ENCODE data around the gene AFF3.

Gene AFF3

DNA sequence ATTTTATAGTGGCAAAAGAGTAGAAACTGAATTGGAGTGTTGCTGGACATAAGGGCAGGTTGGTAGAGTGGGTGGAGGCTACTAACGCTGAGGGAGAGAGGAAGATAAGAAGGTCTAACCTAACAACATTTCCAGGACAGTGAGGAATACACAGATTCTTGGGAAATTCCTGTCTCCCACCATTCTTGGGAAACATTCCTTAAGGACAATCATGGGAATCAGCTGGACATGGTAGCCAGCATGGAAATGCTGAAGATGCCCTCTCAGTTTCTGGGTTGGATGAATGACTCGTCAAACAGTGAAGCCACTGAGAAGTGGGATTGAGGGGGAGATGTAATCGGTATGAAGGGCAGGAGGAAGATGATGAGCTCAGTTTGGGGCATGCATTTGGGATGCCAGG lies 265.4 kb downstream of the AFF3 start:
- H3K79me2 ChIP-seq (ENCODE audit: control insufficient read depth, insufficient read depth, low read length, unreplicated experiment): no peaks in the 10 kb centered on the region
- H3K4me3 ChIP-seq (ENCODE audit: low read depth, low read length): no peak overlapping the region
- peaks cover 40% of the 10 kb centered on the region for H3K4me1 ChIP-seq (ENCODE audit: control insufficient read depth, insufficient read depth, low read length, unreplicated experiment)
- H3K27me3 ChIP-seq (ENCODE audit: insufficient read depth, low read length): no peaks in the 10 kb centered on the region
- no peak overlapping the region for H3K27ac ChIP-seq (ENCODE audit: low read depth, low read length)
- no peaks in the 10 kb centered on the region for H3K36me3 ChIP-seq (ENCODE audit: insufficient read depth, low read length)
- no peak overlapping the region for H2AFZ ChIP-seq (ENCODE audit: low read length, unreplicated experiment)

DNA sequence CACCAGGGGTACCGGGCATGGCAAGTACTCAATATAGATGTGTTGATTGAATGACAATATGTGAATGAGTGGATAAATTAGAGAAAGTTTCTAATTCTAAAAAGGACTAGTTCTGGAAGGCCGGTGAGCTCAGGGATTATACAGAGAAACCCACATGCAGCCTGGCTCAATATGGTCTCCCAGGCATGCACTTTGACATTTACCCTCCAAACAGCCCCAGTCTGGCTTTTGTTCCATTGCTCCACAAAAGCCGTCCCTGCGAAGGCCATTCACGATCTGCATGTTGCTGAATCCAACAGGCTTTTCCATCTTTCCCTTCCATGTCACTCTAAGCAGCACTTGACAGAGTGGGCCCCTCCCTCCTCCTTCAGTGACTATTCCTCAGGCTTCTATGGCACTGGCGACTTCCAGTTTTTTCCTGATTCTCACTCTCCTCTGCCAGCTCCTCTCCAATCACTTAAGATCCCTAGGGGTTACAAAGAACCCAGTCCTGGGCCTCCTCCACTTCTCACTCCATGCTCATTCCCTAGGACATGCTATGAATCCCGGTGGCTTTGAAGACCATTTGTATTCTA lies 266.7 kb downstream of the AFF3 start:
- no peak overlapping the region for H3K4me3 ChIP-seq (ENCODE audit: low read depth, low read length)
- H2AFZ ChIP-seq (ENCODE audit: low read length, unreplicated experiment): no peak overlapping the region
- peaks cover 27% of the 10 kb centered on the region for H3K4me1 ChIP-seq (ENCODE audit: control insufficient read depth, insufficient read depth, low read length, unreplicated experiment)
- no peaks in the 10 kb centered on the region for H3K79me2 ChIP-seq (ENCODE audit: control insufficient read depth, insufficient read depth, low read length, unreplicated experiment)
- no peak overlapping the region for H3K27ac ChIP-seq (ENCODE audit: low read depth, low read length)
- H3K27me3 ChIP-seq (ENCODE audit: insufficient read depth, low read length): no peaks in the 10 kb centered on the region
- no peaks in the 10 kb centered on the region for H3K36me3 ChIP-seq (ENCODE audit: insufficient read depth, low read length)

DNA sequence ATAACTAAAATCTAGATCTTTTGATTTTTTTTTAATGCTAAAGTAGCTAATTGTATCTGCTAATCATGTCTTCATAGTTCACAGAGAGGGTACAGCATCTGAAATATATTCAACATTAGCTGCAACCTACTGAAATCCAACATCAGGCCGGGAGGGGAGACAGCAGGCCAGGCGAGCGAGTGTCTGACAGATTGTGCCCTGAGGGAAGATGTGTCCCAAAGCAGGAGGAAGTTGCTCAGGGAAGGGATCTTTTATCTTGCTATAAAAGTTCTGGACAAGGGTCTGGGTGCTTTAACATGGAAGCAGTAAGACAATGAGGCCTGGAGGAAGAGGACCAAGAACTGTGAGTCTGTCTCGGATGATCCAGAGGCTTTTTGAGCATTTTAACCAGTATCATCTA lies 274.1 kb downstream of the AFF3 start:
- Histone ChIP-seq H3K27me3 (ENCODE audit: insufficient read depth, low read length) (no peaks in the 10 kb centered on the region), H3K4me3 (ENCODE audit: low read depth, low read length) (no peak overlapping the region), H3K27ac (ENCODE audit: low read depth, low read length) (no peak overlapping the region), H3K79me2 (ENCODE audit: control insufficient read depth, insufficient read depth, low read length, unreplicated experiment) (no peaks in the 10 kb centered on the region), H2AFZ (ENCODE audit: low read length, unreplicated experiment) (no peak overlapping the region), H3K36me3 (ENCODE audit: insufficient read depth, low read length) (no peaks in the 10 kb centered on the region), H3K4me1 (ENCODE audit: control insufficient read depth, insufficient read depth, low read length, unreplicated experiment) (no peaks in the 10 kb centered on the region)

DNA sequence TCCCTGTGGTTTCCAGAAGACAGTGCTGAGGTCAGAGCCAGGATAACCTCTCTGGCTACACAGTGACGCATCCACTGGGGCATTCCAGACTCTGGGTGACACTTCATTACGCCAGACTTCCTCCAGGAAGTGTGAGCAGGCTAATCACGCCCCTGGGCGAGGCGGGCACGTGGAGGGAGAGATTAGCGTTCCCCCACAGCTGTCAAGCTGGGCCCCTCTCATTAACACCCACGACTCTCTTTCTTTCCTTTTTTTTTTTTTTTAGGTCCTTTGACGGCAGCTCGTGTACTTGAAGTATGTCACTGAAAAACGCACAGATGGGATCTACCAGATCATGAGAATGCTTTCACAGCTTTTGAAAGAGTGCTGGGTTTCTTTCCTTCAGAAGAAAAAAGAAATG lies 274.6 kb downstream of the AFF3 start:
- H3K4me3 ChIP-seq (ENCODE audit: low read depth, low read length): no peak overlapping the region
- H3K27me3 ChIP-seq (ENCODE audit: insufficient read depth, low read length): no peaks in the 10 kb centered on the region
- no peaks in the 10 kb centered on the region for H3K36me3 ChIP-seq (ENCODE audit: insufficient read depth, low read length)
- H2AFZ ChIP-seq (ENCODE audit: low read length, unreplicated experiment): no peak overlapping the region
- no peak overlapping the region for H3K27ac ChIP-seq (ENCODE audit: low read depth, low read length)
- no peaks in the 10 kb centered on the region for H3K79me2 ChIP-seq (ENCODE audit: control insufficient read depth, insufficient read depth, low read length, unreplicated experiment)
- no peaks in the 10 kb centered on the region for H3K4me1 ChIP-seq (ENCODE audit: control insufficient read depth, insufficient read depth, low read length, unreplicated experiment)

DNA sequence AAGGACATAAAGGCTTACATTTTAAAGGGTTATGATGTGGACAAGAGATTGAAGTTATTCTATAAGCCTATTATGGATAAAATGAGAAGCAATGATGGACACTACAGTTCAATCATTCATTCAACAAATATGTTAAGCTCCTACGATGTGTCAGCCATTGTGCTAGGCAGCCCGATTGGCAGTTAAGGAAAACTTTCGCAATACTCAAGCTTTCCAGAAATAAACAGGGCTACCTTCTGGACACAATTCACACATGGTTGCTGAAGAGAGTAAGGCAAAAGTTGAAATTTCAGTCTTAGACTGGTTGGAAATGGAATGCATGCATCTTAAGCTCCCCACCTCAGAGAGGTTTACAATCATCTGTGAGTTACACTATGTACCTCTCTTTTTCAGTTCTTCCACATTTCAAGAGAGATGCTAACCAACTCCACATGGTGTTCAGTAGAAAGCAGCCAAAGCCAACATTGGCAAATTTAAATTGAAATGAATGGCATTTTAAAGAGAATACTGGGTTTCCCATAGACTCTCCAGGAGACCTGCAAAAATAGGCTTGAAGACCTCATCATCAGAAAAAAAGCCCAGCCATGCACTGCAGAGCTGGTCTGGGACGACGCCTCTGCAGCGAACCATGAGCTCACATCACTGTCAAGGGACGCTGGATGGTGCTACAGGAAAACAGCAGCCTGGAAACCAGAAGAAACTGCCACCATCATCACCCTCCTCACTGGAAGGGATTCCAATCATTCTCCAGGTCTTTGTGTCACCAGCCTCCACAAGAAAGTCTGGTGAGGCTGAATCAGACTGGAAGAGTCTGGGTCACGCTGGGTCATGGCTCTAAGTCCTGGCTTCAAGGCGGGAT lies 276.3 kb downstream of the AFF3 start:
- no peak overlapping the region for H3K4me3 ChIP-seq (ENCODE audit: low read depth, low read length)
- H3K27me3 ChIP-seq (ENCODE audit: insufficient read depth, low read length): no peaks in the 10 kb centered on the region
- H2AFZ ChIP-seq (ENCODE audit: low read length, unreplicated experiment): no peak overlapping the region
- H3K4me1 ChIP-seq (ENCODE audit: control insufficient read depth, insufficient read depth, low read length, unreplicated experiment): peaks cover 15% of the 10 kb centered on the region
- H3K27ac ChIP-seq (ENCODE audit: low read depth, low read length): no peak overlapping the region
- no peaks in the 10 kb centered on the region for H3K79me2 ChIP-seq (ENCODE audit: control insufficient read depth, insufficient read depth, low read length, unreplicated experiment)
- H3K36me3 ChIP-seq (ENCODE audit: insufficient read depth, low read length): no peaks in the 10 kb centered on the region

DNA sequence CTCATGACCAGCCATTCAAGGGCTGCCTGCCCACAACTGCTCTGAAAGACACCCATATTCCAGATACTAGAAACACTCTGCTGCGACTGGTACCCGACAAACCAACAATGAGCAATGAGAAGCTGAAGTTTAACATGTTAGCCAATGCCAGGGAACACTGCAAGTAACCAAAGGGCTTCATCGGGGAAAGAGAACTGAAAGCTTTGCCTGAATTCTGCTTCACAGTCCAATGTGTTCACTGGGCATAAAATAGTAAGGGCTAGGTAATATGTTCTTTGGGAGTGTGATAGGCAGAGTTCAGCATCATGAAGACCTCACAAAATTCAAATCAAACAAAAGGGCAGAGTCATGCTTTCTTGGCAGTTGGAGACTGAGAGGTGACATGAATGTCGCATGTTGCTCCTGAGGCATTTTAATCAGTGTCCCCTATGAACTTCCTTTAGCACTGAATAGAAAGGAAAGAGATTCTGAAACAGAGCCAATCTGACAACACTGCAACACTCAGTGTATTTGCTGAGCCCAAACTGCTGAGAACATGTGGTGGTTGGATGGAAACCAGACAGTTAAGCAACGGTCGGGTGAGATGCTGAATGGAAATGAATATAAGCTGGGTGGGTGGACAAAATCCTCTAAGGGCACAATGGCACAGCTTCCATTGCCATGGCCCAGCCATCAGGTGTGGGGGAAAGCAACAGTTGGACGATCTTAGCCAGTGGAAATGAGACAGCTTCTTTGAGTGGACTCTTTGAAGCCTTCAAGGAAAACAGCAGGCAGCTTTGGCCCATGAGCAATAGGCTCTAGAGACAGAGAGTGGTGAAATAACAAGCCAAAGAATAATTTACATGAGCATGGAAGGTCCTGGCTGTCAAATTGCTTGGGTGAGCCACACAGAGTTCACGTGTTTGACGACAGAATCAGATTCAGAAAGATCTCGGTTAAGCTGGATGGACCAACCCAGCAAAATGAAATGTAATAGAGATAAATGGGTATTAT lies 277.5 kb downstream of the AFF3 start:
- no peak overlapping the region for H2AFZ ChIP-seq (ENCODE audit: low read length, unreplicated experiment)
- H3K27me3 ChIP-seq (ENCODE audit: insufficient read depth, low read length): no peaks in the 10 kb centered on the region
- no peak overlapping the region for H3K4me3 ChIP-seq (ENCODE audit: low read depth, low read length)
- H3K4me1 ChIP-seq (ENCODE audit: control insufficient read depth, insufficient read depth, low read length, unreplicated experiment): peaks cover 20% of the 10 kb centered on the region
- H3K36me3 ChIP-seq (ENCODE audit: insufficient read depth, low read length): no peaks in the 10 kb centered on the region
- no peak overlapping the region for H3K27ac ChIP-seq (ENCODE audit: low read depth, low read length)
- no peaks in the 10 kb centered on the region for H3K79me2 ChIP-seq (ENCODE audit: control insufficient read depth, insufficient read depth, low read length, unreplicated experiment)

DNA sequence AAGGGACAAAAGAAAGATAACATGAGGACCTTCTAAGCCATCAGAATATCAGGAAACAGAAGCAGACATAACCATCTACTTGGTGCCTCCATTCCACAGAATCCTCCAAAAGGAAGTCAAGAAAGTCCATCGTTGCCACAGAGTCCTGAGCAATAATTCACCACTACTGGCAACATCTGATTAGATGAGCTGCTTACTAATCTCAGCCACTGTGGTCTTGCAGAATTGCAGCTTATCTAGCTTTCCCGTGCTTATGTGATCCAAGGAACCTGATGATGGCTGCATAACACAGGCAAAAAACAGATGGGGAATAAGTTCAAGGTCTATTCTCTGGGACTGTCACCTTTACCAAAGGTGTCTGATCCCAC lies 278.5 kb downstream of the AFF3 start:
- Histone ChIP-seq H3K79me2 (ENCODE audit: control insufficient read depth, insufficient read depth, low read length, unreplicated experiment) (no peaks in the 10 kb centered on the region), H3K4me1 (ENCODE audit: control insufficient read depth, insufficient read depth, low read length, unreplicated experiment) (peaks cover 29% of the 10 kb centered on the region), H3K36me3 (ENCODE audit: insufficient read depth, low read length) (no peaks in the 10 kb centered on the region), H3K27ac (ENCODE audit: low read depth, low read length) (no peak overlapping the region), H3K27me3 (ENCODE audit: insufficient read depth, low read length) (no peaks in the 10 kb centered on the region), H3K4me3 (ENCODE audit: low read depth, low read length) (no peak overlapping the region), H2AFZ (ENCODE audit: low read length, unreplicated experiment) (no peak overlapping the region)

DNA sequence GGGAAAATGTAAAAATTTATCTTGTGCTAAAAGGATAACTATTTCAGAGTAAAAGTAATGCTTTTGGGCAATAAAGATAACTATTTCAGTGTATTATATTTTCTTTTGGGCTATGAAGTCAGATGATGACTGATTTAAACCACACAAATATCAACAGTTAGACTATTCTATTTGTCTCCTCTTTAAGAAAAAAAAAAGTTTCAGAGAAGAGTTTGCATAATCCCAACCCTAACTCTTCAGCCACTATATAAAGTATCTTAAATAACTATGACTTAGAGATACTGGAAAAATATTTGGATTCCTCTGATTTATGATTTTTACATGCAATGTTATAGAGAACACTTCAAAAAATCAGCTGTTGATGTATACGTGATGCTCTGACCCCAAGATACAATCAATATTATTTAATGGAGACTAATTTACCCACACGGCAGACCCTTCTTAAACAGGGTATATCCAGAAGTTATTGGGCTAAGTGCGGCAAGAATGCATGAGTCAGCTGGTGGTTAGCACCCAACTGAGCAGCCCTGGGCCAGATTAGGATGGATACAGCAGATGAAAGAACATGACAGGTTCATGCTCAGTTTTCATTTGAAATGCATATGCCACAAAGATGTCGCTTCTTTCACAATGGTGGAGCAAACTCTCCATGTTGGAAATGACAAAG lies 279.0 kb downstream of the AFF3 start:
- no peaks in the 10 kb centered on the region for H3K79me2 ChIP-seq (ENCODE audit: control insufficient read depth, insufficient read depth, low read length, unreplicated experiment)
- H3K27ac ChIP-seq (ENCODE audit: low read depth, low read length): no peak overlapping the region
- no peak overlapping the region for H2AFZ ChIP-seq (ENCODE audit: low read length, unreplicated experiment)
- no peaks in the 10 kb centered on the region for H3K36me3 ChIP-seq (ENCODE audit: insufficient read depth, low read length)
- H3K4me3 ChIP-seq (ENCODE audit: low read depth, low read length): no peak overlapping the region
- H3K27me3 ChIP-seq (ENCODE audit: insufficient read depth, low read length): no peaks in the 10 kb centered on the region
- H3K4me1 ChIP-seq (ENCODE audit: control insufficient read depth, insufficient read depth, low read length, unreplicated experiment): peaks cover 31% of the 10 kb centered on the region

DNA sequence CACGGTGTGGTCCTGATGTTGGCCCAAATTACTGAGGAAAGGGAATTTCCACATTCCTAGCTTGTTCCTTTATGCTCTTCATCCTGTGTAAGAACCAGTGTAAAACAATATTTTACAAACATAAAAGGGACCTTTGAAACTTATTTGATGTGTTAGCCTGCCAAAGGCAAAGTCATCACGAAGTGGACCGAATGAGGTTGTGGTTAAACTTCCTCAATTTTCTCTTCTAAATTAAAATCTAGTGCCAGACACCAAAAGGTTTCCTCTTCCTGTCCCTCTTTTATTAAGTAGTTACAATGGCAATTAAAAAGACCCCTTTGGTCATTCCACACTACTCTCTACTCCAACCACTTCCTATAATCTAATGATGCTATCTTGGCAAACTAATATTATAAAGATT lies 279.8 kb downstream of the AFF3 start:
- Histone ChIP-seq H3K36me3 (ENCODE audit: insufficient read depth, low read length) (no peaks in the 10 kb centered on the region), H2AFZ (ENCODE audit: low read length, unreplicated experiment) (no peak overlapping the region), H3K79me2 (ENCODE audit: control insufficient read depth, insufficient read depth, low read length, unreplicated experiment) (no peaks in the 10 kb centered on the region), H3K27me3 (ENCODE audit: insufficient read depth, low read length) (no peaks in the 10 kb centered on the region), H3K27ac (ENCODE audit: low read depth, low read length) (no peak overlapping the region), H3K4me1 (ENCODE audit: control insufficient read depth, insufficient read depth, low read length, unreplicated experiment) (peaks cover 31% of the 10 kb centered on the region), H3K4me3 (ENCODE audit: low read depth, low read length) (no peak overlapping the region)

DNA sequence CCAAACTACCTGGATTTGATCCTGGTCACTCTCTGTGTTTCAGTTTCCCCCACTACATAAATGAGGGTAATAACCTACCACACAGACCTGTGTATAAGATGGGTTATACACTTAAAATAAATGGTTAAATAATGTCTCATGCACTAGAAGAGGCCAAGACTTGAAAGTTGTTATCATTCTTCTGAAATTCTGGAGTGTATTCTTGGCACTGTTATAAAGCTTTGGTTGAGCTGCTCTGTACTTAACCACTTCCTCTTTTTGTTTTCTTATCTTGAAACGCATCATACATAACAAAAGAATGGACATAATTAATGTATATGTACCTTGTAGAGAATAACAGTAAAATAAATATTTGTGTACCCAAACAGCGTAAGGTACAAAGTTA lies 281.0 kb downstream of the AFF3 start:
- peak overlapping the region; percentile 11; the same call in 1 of the 2 replicates for H3K27ac ChIP-seq (ENCODE audit: low read depth, low read length)
- peaks cover 31% of the 10 kb centered on the region for H3K4me1 ChIP-seq (ENCODE audit: control insufficient read depth, insufficient read depth, low read length, unreplicated experiment)
- H3K36me3 ChIP-seq (ENCODE audit: insufficient read depth, low read length): no peaks in the 10 kb centered on the region

More for the DNA sequence above, 281.0 kb downstream of the AFF3 start:
- Histone ChIP-seq H2AFZ (ENCODE audit: low read length, unreplicated experiment) (no peak overlapping the region), H3K27me3 (ENCODE audit: insufficient read depth, low read length) (no peaks in the 10 kb centered on the region), H3K4me3 (ENCODE audit: low read depth, low read length) (no peak overlapping the region), H3K79me2 (ENCODE audit: control insufficient read depth, insufficient read depth, low read length, unreplicated experiment) (no peaks in the 10 kb centered on the region)

Data from ACC112 (cell line).